Calu3 (cell line): ENCODE results near the gene DLG3. TPM values are rescaled to one million over a fixed set of nuclear protein-coding genes. Genes with fewer than 3 reads are reported as not detected.

Source experiments
- BruUV-seq: library from RNA; stranded (reverse); fragments of 400-500 nt; replicated peaks from 2 replicates; lab custom pipeline; 2021; lab: Mats Ljungman, UMichigan
- CTCF ChIA-PET: fragments of 300-600 bp; sonication (Branson Sonifier 250); formaldehyde crosslinking; loops from one replicate; lab custom pipeline; 2022; ENCODE audit warnings: antibody characterized with exemption; lab: Charles Lee
- DNase-seq: peaks from one replicate; pipeline ENCODE4 v3.0.0; 2022
- H3K27ac Mint-ChIP-seq: one replicate; pipeline ENCODE4 v1.8.0; 2022; ENCODE audit warnings: mixed read lengths; ENCODE audit not compliant: unreplicated experiment
- H3K27me3 Mint-ChIP-seq: one replicate; pipeline ENCODE4 v1.8.0; 2022; ENCODE audit warnings: mixed read lengths; ENCODE audit not compliant: unreplicated experiment
- H3K36me3 Mint-ChIP-seq: one replicate; pipeline ENCODE4 v1.8.0; 2022; ENCODE audit warnings: mild to moderate bottlenecking, moderate library complexity, mixed read lengths; ENCODE audit not compliant: insufficient read depth, unreplicated experiment
- H3K4me1 Mint-ChIP-seq: one replicate; pipeline ENCODE4 v1.8.0; 2022; ENCODE audit warnings: mild to moderate bottlenecking, low read depth, mixed read lengths; ENCODE audit not compliant: unreplicated experiment
- H3K4me3 Mint-ChIP-seq: one replicate; pipeline ENCODE4 v1.8.0; 2022; ENCODE audit warnings: mild to moderate bottlenecking, low read depth, moderate library complexity, mixed read lengths; ENCODE audit not compliant: unreplicated experiment
- H3K9me3 Mint-ChIP-seq: one replicate; pipeline ENCODE4 v1.8.0; 2022; ENCODE audit warnings: low read depth, mixed read lengths; ENCODE audit not compliant: unreplicated experiment
- CTCF ChIP-seq: fragments of 200-600 bp; IDR thresholded peaks from one replicate; pipeline ENCODE4 v1.8.0; 2022; ENCODE audit warnings: antibody characterized with exemption; ENCODE audit not compliant: unreplicated experiment
- intact Hi-C: fragments of 100-400 bp; cut with micrococcal nuclease; formaldehyde crosslinking; loops from one replicate; pipeline ENCODE4 v1.10.0; 2022; ENCODE audit not compliant: unreplicated experiment
- total RNA-seq: library from RNA; stranded (reverse); gene quantifications from 2 replicates; pipeline ENCODE4 v1.2.3, GENCODE V29; 2022

Gene DLG3
- total RNA-seq, 1 experiment from 2014 or later: 55.8 TPM

DNA sequence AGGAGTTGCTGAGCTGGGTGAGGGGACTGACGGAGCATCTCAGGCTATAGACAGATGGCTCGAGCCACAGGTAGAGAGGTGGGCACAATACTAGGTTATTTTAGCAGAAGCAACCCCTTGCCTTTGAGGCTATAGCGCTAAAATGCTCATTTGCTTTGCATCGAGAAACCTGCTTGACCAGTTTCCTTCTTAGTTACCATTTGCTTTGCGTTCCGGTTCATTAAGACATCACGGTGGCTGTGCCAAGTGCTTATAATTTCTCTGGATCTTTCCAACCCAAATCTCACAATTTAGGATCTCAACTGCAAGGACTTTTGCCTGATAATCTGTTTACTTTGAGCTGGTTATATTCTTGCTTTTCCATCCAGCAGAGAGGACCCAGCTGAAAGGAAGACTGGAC is 40.8 kb downstream of the DLG3 start:
- no peak for DNase-seq
- Mint-ChIP-seq H3K4me3 (no peak overlapping the region), H3K27ac (peak overlapping the region; percentile 33), H3K9me3 (no peaks in the 10 kb centered on the region), H3K36me3 (peaks cover 39% of the 10 kb centered on the region), H3K27me3 (no peaks in the 10 kb centered on the region), H3K4me1 (peaks cover 37% of the 10 kb centered on the region)
- TF ChIP-seq CTCF: no peak
- intact Hi-C loops: no loop called here
- CTCF ChIA-PET: no interaction called here
- BruUV-seq: no TSS peak

GRCh38 chrX:70488856-70489255 is 44.2 kb downstream of the DLG3 start:
- CTCF ChIA-PET: interaction anchor here (0.6 kb wide), 1 partner anchor 1268 kb away, joined by 4 read pairs; no protein-coding TSS in a partner anchor
- peaks cover 40% of the 10 kb centered on the region for H3K36me3 Mint-ChIP-seq
- peaks cover 18% of the 10 kb centered on the region for H3K4me1 Mint-ChIP-seq
- intact Hi-C loops: no loop called here
- BruUV-seq: no TSS peak
- no peak overlapping the region for H3K4me3 Mint-ChIP-seq
- DNase-seq: no peak
- no peak for TF ChIP-seq CTCF
- no peak overlapping the region for H3K27ac Mint-ChIP-seq
- no peaks in the 10 kb centered on the region for H3K9me3 Mint-ChIP-seq
- H3K27me3 Mint-ChIP-seq: no peaks in the 10 kb centered on the region

DNA sequence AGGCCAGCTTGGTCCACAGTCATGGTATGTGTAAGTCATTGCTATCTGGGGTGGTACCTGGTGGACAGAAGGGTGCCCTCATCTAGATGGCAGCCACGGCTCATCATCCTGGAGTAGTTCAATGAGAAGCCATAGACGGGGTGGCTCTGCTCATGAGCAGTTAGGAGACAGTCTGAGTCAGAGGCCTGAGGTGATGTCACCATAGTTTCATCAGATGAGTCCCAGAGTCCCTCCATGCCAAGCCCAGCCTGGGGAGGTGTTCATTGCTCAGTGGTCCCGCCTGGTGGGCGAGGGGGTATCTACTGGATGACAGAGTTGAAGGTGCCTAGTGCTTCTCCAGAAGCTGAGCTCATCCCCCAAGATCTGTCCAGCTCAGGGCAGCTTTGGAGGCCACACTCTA is 49.8 kb downstream of the DLG3 start:
- intact Hi-C loops: no loop called here
- Mint-ChIP-seq H3K36me3 (peaks cover 39% of the 10 kb centered on the region), H3K9me3 (no peaks in the 10 kb centered on the region), H3K4me1 (no peaks in the 10 kb centered on the region), H3K27ac (no peak overlapping the region), H3K27me3 (no peaks in the 10 kb centered on the region), H3K4me3 (no peak overlapping the region)
- TF ChIP-seq CTCF: no peak
- CTCF ChIA-PET: no interaction called here
- DNase-seq: no peak
- BruUV-seq: no TSS peak

- Mint-ChIP-seq H3K27ac (no peak overlapping the region), H3K27me3 (no peaks in the 10 kb centered on the region), H3K36me3 (peaks cover 34% of the 10 kb centered on the region), H3K4me1 (no peaks in the 10 kb centered on the region), H3K9me3 (no peaks in the 10 kb centered on the region), H3K4me3 (no peak overlapping the region)
- no TSS peak for BruUV-seq
- intact Hi-C loops: no loop called here
- DNase-seq: no peak
- no peak for TF ChIP-seq CTCF
- CTCF ChIA-PET: no interaction called here
These were observed 51.9 kb downstream of the DLG3 start for GRCh38 chrX:70496491-70496890.

DNA sequence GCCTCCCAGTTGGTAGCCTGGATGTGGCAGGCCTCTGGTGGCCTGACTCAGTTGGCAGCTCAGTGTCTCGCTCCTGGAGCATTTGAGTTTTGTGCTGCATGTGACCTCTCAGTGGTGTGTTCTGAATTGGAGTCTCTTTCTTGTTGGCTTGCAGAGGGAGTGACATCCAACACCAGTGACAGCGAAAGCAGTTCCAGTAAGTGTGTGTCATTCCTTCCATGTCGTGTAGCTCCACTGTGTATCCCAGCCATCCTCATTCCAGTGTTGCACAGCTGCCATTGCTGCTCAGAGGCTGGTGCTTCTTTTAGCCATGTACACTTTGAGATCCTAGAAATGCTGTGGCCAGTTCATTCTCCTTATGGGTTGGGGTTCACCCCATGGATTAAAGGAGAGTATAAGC is 52.4 kb downstream of the DLG3 start:
- CTCF ChIA-PET: no interaction called here
- no peaks in the 10 kb centered on the region for H3K4me1 Mint-ChIP-seq
- H3K27ac Mint-ChIP-seq: no peak overlapping the region
- no peak for TF ChIP-seq CTCF
- H3K36me3 Mint-ChIP-seq: peaks cover 34% of the 10 kb centered on the region
- DNase-seq: no peak
- H3K9me3 Mint-ChIP-seq: no peaks in the 10 kb centered on the region
- no peak overlapping the region for H3K4me3 Mint-ChIP-seq
- no peaks in the 10 kb centered on the region for H3K27me3 Mint-ChIP-seq
- BruUV-seq: no TSS peak
- intact Hi-C loops: no loop called here
